SK-N-DZ (cell line): ENCODE results near the gene VMAC.

Experiments
- DNase-seq: peaks from one replicate; pipeline ENCODE4 v3.0.0-alpha.2; 2015; ENCODE audit warnings: low spot score

Gene VMAC

DNA sequence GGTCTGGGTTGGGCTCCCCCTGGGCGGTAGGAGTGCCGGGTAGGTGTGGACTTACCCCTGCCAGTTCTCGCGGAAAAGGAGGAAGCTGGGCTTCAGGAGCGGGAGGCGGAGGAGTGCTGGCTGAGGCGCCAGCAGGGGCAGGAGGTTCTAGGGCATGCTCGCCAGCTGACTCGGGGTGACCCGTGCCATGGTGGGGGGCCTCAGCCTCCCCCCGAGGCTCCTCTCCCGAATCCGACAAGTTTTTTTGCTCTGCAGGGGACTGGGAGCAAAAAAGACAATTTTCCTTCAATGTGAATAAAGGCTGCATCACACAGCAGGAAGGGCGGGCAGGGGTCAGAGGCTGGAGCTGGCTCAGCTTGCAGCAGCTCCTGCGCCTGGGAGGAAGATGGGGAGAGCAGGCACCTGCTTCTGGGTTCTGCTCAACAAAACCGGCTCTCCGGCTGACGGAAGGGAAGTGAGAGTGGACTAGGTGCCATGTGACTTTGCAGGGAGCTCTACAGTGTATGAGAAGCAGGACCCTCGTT is 46.7 kb downstream of the VMAC start:
- DNase-seq, result no peak

DNA sequence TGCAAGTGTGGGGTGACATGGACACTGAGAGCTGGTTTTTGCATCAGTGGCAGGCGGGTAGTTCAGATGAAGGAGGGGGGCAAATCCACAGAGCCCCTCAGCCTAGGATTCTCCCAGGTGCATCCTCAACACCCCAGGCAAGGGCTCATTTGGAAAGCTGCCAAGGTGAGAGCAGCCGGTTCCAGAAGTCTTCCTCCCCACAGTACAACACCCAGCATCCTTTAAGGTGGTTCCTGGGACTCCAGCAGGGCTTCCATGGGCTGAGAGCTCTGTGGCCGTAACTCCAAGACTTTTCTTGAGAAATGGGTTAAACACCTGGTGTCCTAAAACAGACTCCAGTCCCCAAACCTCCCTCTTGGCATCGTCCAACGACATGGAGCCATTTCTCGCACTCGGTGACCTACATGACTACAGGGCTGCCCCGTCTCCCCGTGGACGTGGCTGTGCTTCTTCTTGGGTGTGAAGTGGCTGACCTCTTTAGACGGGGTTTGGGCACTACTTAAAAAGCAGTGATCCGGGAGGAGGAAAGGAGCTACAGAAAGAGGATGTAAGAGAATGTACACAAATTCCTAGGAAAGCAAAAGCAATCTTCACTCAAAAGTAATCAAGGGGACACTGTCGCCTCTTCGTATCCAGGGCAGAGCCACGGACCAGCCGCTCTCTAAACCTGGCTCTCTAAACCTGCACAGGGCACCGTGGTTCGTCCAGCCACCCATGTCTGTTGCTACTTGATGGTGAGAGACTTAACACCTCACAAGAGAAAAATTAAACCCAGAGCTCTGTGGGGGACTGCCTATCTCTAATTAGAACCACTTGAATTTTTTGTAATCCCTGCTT is 47.7 kb downstream of the VMAC start:
- DNase-seq, result no peak

DNA sequence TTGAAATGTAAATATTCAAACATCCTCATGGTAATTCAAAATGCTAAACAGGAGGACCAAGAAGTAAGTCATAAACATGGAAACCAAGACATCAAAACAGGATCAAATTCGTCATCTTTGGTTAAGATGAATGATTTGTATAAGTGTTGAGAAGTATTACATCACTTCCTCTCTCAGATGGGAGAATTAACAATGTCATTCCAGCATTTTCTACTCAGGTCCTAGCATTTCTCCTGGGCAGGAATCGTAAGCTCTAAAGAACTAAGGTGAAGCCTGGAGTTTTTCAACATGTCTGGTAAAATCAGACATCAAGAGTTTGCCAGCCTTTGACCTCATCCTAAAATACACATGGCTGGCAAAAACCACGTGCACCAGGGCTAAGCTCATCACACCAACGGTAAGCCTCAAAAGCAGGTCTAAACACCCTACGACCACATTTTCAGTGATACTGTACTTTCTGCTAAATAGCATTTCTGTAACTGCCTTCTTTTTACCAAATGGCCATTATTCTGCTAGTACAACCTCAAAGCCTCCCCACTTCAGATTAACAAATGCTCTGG is 48.4 kb downstream of the VMAC start:
- DNase-seq, result no peak

DNA sequence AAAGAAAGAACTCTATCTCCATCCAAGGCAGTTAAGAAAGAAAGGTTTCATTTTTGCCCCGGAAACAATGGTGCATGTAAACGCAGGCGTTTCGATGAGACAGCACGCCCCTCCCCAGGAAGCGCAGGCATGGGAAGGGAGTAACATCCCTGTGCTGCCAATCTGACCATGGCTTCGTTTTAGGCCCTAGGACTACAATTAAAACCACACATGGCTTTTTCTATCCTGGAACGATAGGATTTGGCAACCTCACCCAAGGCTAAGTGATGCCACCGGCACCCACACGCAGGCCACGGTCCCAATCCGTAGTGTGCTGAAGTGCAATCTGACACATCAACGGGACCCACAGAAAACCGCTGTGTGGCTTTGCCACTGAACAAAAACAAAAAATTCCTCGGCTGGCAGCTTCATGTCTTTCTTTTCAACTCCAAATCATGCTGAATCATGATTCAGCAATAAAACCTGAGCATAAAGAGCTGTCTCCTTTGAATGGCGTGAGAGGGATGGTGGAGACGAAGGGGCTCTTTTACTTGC is 49.1 kb downstream of the VMAC start:
- no peak for DNase-seq

DNA sequence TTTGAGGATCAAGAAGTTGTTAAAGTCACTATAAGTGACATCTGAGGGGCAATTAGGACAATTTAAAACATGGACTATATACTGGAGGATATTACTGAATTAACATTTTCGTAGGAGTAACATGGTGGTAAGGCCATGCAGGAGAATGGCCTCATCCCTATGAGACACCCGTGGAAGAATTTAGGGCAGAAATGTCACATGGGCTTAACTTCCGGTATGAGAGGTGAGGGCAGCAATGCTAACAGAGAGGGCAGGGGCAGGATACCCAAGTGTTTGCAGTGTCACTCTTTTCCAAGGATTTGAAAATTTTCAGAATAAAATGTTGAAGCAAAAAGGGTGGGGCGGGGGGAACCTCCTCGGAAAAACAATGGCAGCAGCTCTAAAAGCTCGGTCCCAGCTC is 49.6 kb downstream of the VMAC start:
- no peak for DNase-seq

DNA sequence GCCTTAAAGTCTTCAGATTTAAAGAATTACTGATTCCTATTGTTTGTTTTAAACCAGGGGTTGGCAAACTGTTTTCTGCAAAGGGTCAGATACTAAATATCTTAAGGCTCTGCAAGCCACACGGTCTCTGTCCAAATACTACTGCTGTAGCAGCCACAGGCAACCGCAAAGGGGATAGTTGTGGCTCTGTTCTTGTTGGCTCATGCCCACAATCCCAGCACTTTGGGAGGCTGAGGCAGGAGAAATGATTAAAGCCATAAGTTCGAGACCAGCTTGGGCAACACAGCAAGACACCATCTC is 50.9 kb downstream of the VMAC start:
- no peak for DNase-seq

DNA sequence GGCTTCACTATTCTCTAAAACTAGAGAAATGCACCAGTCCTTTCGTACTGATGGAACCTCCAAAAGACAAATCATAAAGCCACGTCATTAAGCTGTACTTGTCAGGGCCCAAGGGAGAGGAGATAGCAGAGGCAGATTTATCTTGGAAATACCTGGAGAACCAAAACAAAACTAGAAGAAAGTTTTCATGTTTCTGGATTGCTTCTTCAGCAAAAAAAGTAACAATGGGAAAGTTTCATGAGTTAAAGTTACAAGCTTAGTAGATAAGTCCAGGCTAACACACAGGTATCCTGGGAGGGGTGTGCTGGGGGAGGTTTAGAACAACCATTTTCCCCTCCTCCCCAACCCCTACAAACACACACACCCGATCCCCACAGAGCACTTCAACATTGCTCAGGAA is 51.7 kb downstream of the VMAC start:
- DNase-seq, result no peak

DNA sequence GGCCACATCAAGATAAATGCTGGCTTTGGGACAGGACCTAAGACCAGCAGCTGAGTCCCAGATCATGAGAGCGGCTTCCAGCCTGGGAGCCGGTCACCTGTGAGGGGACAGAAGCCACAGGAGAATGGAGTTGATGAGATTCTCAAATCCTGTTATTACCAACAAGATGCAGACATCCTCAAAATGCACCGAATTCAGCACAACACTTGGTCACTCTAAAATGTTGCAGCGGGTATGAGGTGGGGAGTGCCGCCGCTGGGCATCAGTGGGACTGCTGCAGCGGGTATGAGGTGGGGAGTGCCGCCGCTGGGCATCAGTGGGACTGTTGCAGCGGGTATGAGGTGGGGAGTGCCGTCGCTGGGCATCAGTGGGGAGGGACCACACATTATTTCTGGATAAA is 52.1 kb downstream of the VMAC start:
- DNase-seq, result no peak

DNA sequence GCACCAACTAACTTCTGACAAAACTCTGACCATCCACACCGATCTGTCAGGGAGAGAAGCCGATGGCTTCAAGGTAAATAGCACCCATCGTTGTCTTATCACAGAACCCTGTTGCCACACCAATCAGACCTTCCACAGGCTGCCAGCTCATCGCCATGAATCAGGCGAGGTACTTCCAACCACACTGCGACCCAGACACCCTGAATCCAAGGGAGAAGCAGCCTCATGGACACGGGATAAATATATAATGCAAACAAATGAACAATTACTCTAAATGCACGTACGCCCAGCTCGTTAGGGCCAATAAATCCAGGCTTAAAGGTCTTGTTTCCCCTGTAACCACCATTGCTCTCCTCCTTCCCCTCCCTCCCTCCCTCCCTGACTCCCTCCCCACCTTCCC is 52.5 kb downstream of the VMAC start:
- no peak for DNase-seq

DNA sequence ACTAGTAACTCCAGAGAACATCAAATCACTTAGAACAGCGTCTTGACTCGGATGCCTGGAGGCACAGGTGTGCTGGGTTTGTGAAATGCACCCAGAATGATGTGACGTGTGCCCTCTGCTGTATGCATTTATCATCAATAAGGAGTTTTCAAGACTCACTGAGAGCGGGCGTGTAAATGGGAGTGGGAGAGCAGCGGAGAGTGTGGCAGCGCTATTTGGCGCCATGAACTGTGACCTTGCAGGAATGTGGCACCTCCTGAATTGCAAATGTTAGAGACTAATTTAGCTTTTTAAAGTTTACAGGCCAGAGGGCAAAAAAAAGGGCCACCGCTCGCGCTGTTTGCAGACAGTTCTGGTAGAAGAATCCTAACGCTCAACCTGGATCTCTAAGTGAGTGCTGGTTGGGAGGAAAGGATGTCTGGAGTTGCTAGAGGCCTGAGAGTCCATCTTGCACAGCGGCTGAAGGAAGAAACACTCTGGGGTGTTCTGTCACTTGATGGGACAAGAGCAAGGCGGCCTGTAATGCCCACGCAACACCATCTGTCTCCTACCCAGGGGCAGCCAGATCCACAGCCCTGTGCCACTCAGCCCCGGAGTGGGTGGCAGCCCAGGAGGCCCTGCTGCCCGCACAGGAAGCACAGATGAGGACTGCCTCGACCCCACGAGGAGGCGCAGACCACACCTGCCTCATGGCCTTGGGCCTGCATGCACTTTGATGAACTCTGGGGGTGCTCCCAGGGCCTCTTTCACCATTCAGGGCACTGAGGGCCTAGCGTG is 53.6 kb downstream of the VMAC start:
- no peak for DNase-seq

DNA sequence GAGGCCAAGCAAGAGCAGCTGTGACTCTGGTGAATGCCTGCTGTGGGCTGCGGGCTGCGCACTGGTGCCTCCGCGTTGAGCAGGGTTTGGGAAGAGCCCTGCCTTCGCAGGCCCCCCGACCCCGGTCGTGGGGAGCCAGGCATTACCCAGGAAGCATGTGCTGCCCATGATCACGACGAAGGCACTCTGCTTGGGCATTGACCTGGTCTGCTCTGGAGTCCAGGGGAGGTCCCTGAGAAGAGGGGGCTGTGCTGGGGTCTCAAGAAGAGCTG is 54.1 kb downstream of the VMAC start:
- no peak for DNase-seq

DNA sequence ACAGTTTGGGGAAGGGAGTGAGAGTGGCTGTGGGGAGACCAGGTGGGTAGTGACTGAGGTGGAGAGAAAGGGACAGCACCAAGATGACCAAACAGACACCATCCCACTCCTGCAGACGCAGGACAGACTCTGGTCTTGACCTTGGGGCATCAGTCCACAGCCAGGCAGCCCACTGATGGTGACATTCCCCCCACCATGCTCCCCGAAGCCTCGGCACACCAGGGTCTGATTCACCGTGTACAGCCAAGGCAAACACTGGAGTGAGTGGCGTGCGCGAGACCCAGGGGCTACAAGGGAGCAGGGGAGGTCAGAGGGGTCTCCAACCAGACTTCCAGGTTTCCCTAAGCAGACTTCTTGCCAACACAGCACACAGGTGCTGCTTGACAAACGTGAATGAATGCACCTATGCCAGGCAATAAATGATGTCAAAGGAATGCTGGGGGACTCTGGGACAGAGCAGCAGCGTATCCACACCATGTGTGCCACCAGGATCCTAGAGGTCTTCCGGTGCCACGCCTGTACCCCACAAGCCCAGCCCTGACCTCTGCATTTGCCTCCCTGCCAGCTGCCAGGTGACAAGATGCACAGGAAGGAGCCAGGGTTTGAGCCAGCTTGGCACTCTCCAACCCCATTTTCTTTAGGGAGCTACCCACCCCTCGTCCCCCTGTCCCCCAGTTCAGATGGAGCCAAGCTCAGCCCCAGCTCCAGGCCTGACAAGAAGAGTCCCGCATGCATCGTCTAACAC is 54.8 kb downstream of the VMAC start:
- DNase-seq, result no peak
